ENCODE measurements around the gene ADGRL2.

ADGRL2 gene

DNA sequence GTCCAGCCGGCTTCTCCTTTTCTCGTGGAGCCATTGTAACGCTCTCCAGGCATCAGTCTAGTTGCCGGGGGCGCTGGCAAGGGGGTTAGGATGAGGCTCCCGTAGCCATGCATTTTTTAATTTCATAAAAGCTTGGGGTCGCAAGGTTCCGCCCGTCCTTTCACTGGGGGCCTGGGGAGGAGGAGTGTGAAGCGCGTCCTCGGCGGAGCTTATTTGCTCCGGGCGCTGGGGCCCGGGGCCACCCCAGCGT is 1.6 kb downstream of the ADGRL2 start:
- H3K27ac Mint-ChIP-seq, result no peak overlapping the region
- no peak overlapping the region for H3K4me3 Mint-ChIP-seq
- ATAC-seq (no peak), DNase-seq (ENCODE audit: low spot score in 2 of 2) (no peak)
- peaks cover 4% of the 10 kb centered on the region for H3K9me3 Mint-ChIP-seq
- H3K4me1 Mint-ChIP-seq, result no peaks in the 10 kb centered on the region
- no peaks in the 10 kb centered on the region for H3K36me3 Mint-ChIP-seq

DNA sequence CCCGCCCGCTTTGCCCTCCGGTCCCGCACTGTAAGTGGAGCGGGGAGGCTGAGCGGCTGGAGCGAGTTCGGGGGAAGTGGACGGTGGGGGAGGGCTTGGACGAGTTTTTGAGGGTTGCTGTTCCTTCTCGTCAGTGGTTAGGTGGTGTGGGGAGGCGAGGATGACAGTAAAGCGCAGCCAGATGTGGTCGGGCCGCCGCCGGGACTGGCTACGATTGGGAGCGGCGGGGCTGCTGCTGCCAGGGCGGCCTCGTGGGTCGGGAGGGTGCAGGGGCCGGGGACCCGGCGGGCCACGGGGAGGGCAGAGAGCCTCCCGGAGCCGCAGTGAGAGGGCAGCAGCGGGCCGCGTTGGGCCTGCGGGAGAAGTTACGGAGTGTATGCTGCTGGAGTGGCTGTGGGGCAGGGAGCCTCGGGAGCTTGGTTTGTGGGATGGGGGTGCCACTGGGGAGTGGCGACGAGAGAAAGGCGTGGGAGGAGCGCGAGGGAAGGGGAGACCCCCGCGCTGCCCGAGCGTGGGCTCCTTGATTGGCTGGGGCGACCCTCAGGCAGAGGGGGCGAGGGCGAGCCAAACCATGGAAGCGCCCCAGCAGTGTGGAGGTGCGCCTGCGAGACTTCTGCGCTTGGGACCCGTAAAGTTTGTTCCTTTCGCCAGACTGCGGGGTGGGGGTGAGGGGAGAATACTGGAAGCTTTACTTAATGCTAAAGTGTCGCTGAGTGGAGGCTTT is 2.1 kb downstream of the ADGRL2 start:
- no peaks in the 10 kb centered on the region for H3K4me1 Mint-ChIP-seq
- H3K4me3 Mint-ChIP-seq, result no peak overlapping the region
- DNase-seq (ENCODE audit: low spot score in 2 of 2) (no peak), ATAC-seq (no peak)
- no peak overlapping the region for H3K27ac Mint-ChIP-seq
- H3K36me3 Mint-ChIP-seq, result no peaks in the 10 kb centered on the region
- H3K9me3 Mint-ChIP-seq, result peaks cover 4% of the 10 kb centered on the region

DNA sequence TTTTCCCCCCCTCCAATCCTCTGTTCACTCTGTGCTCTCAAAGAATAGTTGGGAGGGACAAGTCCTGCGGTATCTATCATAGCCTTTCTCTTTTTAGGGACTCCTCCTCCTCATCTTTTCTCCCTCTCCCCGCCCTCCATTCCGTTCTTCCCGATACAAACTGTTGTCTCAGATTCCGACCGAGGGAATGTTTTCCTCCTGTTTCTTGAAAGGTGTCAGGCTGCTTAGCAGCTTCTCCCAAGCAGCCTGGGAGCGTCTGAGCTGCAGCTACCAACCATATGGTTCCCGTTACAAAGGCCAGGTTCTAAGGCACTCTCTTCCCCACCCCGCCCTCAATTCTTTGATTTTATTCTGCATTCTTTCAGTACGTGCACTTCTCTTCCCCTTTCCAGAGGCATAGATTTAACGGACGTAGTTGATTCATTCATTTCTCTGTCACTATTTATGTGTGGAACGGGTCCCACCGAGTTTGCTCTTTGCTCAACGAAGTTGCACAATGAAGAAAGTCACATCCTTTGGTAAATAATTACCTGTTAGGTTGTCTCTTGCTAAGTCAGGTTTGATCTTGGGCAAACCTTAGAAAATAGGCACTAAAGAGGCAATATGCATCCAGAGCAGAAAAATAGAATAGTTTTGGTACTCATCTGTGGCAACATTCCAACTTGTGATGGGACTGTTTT is 2.8 kb downstream of the ADGRL2 start:
- Mint-ChIP-seq H3K4me1 (no peaks in the 10 kb centered on the region), H3K27ac (no peak overlapping the region)
- DNase-seq (ENCODE audit: low spot score in 2 of 2), result no peak

DNA sequence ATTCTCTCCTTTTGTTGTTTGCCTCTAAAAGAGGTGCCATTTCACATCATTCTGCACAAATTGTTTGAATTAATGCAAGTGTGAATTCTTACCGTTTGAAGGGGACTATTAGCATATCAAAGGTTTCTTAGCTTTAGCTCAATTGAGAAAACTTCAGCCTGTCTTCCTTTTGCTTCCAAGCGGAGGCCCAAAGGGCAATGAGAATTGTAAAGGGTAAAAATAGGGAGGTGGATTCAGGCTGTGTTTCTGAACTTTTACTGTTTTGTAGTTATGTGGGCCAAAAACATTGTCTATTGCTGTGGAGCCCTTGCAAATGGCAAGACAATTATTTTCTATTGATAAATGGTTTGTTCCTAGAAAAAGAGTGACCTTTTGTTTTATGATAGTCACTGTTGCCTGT is 3.6 kb downstream of the ADGRL2 start:
- H3K27ac Mint-ChIP-seq, result no peak overlapping the region
- no peaks in the 10 kb centered on the region for H3K4me1 Mint-ChIP-seq
- peaks cover 4% of the 10 kb centered on the region for H3K9me3 Mint-ChIP-seq
- H3K36me3 Mint-ChIP-seq, result no peaks in the 10 kb centered on the region
- no peak for ATAC-seq
- no peak overlapping the region for H3K4me3 Mint-ChIP-seq
- DNase-seq (ENCODE audit: low spot score in 2 of 2), result no peak

More for the DNA sequence above, 2.8 kb downstream of the ADGRL2 start:
- H3K36me3 Mint-ChIP-seq, result no peaks in the 10 kb centered on the region
- H3K4me3 Mint-ChIP-seq, result no peak overlapping the region
- peaks cover 4% of the 10 kb centered on the region for H3K9me3 Mint-ChIP-seq
- ATAC-seq, result no peak

DNA sequence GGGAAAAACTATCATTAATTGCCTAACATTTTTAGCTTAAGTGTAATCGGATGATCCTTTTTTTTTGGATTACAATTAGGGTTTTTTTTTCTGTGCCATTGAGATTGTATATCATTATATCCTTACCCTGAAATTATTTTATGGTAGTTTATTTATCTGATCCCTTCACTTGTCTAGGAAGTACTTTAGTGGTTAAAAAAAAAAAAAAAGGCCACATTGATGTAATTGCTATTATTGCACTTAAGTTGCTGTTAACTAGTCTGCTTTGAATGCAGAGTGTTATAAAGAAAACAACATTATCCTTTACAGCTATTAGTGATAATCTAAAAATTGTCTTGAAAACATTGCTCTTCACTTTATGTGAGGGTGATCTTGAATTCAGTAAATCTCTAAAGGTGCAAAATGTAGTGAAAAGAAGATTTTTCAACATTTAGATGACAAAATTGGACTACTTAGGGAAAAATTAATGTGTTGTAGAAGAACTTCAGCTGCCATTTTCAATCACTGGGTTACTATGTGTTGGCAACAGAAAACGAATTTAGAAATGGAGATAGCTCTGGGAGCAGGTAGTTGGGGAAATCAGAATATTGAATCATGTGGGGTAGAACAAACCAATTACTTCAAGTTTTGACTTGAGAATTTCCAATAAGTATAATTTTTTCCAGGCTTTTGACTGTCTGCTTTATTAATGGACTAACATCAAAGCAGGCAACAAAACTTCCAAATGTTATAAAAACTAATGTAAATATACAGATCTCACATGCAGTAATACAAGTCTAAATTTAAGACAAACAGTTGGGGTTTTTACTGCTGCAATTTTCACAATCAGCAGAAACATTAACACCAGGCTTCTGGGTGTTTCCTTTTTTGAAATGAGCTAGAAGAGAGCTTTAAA is 5.0 kb downstream of the ADGRL2 start:
- ATAC-seq (no peak), DNase-seq (ENCODE audit: low spot score in 2 of 2) (no peak)
- Mint-ChIP-seq H3K27ac (no peak overlapping the region), H3K4me3 (no peak overlapping the region), H3K4me1 (no peaks in the 10 kb centered on the region), H3K36me3 (no peaks in the 10 kb centered on the region), H3K9me3 (peaks cover 4% of the 10 kb centered on the region)

DNA sequence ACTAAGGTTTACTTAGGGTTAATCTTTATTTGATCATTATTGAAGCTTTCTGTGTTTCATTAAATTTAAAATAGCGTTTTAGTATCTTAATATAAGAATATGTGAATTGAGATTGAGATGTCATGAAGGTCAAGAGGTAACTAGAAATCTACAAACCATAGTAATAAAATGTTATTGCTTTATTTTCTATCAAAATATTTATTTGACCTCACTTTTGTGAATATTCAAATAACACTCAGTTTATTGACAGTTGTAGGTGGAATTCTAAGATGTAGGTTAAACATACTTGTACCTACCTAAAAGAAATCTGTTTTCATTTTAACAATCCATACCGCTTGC is 5.7 kb downstream of the ADGRL2 start:
- no peak overlapping the region for H3K4me3 Mint-ChIP-seq
- no peak for ATAC-seq
- H3K27ac Mint-ChIP-seq, result no peak overlapping the region
- no peaks in the 10 kb centered on the region for H3K4me1 Mint-ChIP-seq
- H3K9me3 Mint-ChIP-seq, result peaks cover 4% of the 10 kb centered on the region
- H3K36me3 Mint-ChIP-seq, result no peaks in the 10 kb centered on the region
- DNase-seq (ENCODE audit: low spot score in 2 of 2), result no peak

DNA sequence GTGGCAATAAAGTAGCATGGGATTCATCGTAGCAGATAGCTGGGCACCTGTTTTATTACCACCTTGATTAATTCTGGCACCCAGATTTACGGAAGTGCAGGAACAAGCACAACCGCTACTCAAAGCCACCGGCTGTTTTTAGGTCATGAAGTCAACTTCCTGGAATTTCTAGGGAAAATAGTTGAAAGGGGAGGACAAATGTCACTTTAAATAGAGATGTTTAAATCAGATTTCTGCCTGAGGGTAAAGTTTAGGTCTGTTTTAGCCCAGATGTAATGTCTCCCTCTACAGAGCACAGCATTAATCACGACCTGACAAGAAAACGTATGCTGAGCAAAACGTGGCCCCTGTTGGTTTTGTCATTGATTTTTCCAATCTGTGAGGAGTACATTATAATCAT is 8.0 kb downstream of the ADGRL2 start:
- Mint-ChIP-seq H3K4me1 (no peaks in the 10 kb centered on the region), H3K27ac (no peak overlapping the region), H3K9me3 (no peaks in the 10 kb centered on the region), H3K36me3 (no peaks in the 10 kb centered on the region), H3K4me3 (no peak overlapping the region)
- DNase-seq (ENCODE audit: low spot score in 2 of 2) (no peak), ATAC-seq (no peak)

DNA sequence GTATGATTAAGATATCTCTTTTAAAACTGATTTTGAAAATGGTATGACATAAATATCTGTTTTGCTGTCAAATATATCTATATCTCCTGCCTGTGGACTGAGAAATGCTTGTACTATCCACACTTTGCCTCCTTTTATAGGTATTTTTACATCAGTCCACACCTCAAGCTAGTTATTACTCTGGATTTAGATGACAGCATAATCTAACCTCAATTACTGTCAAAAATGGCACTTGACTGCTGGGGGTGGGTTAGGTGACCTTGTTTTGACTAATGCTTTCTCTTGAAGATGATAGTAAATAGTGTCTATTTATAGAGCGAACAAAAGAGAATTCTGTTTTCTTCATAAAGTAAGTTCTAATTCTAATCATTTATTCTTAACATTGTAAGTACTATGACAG is 9.1 kb downstream of the ADGRL2 start:
- Mint-ChIP-seq H3K27ac (no peak overlapping the region), H3K9me3 (no peaks in the 10 kb centered on the region), H3K4me3 (no peak overlapping the region), H3K36me3 (no peaks in the 10 kb centered on the region), H3K4me1 (no peaks in the 10 kb centered on the region)
- ATAC-seq (no peak), DNase-seq (ENCODE audit: low spot score in 2 of 2) (no peak)

DNA sequence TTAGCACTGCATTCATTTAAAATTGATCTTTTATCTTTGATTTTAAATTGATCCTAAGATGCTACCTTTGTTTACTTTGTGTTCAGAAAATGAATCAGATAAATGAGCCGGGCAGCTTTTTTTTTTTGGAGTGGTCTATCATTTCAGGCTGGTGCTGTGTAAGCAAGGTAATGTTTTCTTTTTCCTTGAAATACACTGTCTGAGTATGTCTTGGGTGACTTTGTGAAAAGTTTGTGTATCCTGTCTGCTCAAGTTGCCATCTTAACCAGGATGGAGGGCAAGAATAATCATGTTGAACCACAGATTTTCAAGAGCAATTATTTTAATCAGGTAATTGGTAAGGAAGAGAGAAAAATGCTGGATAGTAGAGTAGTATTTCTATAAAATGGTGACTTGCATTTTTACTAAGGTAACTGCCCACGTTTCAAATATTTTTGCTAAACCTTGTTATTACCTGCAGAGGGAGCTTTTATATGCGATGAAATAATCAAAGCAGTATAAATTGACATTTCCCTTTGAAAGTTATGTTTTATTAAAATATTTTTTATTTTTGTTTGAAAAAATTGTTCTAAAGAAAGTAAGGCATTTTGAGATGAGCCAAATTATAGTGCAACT is 11.1 kb downstream of the ADGRL2 start:
- no peak overlapping the region for H3K4me3 Mint-ChIP-seq

DNA sequence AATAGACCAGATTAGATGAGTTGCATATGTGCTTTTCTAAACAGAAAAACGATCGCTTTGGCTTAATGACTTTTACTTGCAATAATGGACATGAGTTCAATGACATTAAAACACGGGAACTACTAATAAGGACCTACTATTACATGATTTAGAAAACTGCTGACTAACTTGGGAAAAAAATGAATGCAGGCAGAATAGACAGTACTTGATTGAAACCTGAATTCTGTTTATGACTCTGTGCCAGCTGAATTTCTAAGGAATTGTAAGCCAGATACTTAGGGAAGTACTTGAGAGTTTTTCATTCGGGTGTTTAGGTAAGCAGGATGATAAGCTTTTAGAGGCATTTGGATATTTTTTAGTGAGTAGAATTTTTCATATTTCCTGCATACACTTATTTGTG is 12.0 kb downstream of the ADGRL2 start:
- DNase-seq (ENCODE audit: low spot score in 2 of 2) (no peak), ATAC-seq (no peak)
- Mint-ChIP-seq H3K27ac (no peak overlapping the region), H3K4me1 (no peaks in the 10 kb centered on the region), H3K4me3 (no peak overlapping the region), H3K36me3 (no peaks in the 10 kb centered on the region), H3K9me3 (peaks cover 4% of the 10 kb centered on the region)

More for the DNA sequence above, 11.1 kb downstream of the ADGRL2 start:
- DNase-seq (ENCODE audit: low spot score in 2 of 2) (no peak), ATAC-seq (no peak)
- Mint-ChIP-seq H3K4me1 (no peaks in the 10 kb centered on the region), H3K27ac (no peak overlapping the region), H3K36me3 (no peaks in the 10 kb centered on the region), H3K9me3 (peaks cover 1% of the 10 kb centered on the region)

DNA sequence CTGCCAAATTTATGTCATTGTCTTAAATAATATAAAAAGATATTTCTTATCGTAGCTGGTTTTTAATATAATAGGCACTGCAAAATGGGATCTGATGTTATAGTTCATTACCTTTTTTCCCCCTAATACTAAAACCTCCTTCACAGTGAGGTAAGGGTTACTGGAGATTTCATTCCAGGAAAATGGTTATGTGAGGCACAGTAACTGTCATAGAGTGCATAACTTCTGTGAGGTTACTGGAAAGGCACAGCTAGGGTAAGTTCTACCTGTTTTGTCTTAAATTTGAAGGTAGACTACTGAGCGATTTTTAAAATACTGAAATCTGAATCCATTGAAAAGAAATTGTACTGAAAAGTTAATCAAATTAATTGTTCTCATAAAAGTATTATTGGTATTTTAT is 13.0 kb downstream of the ADGRL2 start:
- DNase-seq (ENCODE audit: low spot score in 2 of 2) (no peak), ATAC-seq (no peak)
- no peak overlapping the region for H3K27ac Mint-ChIP-seq
- H3K4me3 Mint-ChIP-seq, result no peak overlapping the region
- no peaks in the 10 kb centered on the region for H3K36me3 Mint-ChIP-seq
- peaks cover 6% of the 10 kb centered on the region for H3K9me3 Mint-ChIP-seq
- H3K4me1 Mint-ChIP-seq, result no peaks in the 10 kb centered on the region

DNA sequence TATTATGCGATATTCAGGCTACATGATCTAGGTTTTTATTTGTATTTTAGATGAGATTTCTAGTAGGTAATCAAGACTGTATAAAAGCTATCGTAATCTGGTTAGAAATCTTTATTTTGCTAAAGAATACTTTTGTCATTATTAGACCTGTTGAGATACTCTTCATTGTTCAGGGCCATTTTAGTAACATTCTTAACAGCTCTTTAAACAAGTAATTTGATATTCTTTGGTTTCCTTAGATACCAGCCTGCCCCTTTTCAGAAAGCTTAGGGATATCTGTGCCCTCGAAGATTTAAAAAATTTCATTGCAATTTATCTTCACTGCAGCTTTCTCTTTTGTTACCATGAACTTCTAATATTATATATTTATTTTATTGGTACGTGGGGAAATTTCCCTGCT is 18.9 kb downstream of the ADGRL2 start:
- H3K36me3 Mint-ChIP-seq, result no peaks in the 10 kb centered on the region
- DNase-seq (ENCODE audit: low spot score in 2 of 2), result no peak

DNA sequence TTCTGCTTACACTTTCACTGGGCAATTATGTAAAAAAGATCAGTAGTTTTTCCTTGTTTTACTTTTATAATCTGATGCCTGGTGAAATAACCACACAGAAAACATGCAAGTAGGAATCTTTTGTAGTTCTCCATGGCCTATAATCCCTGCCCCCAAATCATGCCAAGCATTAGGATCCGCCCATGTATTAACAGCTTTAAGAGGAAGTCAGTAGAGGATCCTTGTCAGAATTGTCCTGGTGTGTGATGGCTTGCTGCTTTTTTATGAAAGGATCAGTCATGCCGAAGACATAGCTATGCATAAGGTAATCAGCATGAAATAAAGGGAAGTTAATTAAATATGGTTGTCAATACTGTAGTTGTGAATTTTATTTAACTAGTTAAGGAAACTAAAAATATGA is 20.0 kb downstream of the ADGRL2 start:
- DNase-seq (ENCODE audit: low spot score in 2 of 2), result no peak
- Mint-ChIP-seq H3K4me3 (no peak overlapping the region), H3K9me3 (peaks cover 24% of the 10 kb centered on the region), H3K27ac (no peak overlapping the region), H3K36me3 (no peaks in the 10 kb centered on the region), H3K4me1 (no peaks in the 10 kb centered on the region)
- no peak for ATAC-seq

More for the DNA sequence above, 18.9 kb downstream of the ADGRL2 start:
- Mint-ChIP-seq H3K4me1 (no peaks in the 10 kb centered on the region), H3K27ac (no peak overlapping the region), H3K9me3 (peaks cover 18% of the 10 kb centered on the region), H3K4me3 (no peak overlapping the region)
- ATAC-seq, result no peak

DNA sequence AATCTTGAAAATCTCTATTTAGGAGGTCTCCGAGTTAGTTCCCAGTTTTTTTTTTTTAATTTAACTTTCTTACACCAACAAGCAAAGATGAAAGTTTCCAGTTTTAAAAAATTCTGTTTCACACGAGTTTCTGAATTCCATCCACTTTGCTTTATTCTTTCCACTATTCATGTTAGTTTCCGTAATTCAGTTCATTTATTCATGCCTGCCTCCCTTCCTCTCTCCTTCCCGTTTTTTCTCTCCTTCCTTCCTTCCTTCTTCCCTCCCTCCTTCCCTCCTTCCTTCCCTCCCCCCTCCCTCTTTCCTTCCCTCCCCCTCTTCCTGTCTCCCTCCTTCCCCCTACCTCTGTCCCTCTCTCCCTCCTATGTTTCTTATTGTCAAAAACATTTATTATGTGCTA is 22.3 kb downstream of the ADGRL2 start:
- no peak for DNase-seq (ENCODE audit: low spot score in 2 of 2)
- no peaks in the 10 kb centered on the region for H3K4me1 Mint-ChIP-seq
- H3K4me3 Mint-ChIP-seq, result no peak overlapping the region
- H3K27ac Mint-ChIP-seq, result no peak overlapping the region
- no peaks in the 10 kb centered on the region for H3K36me3 Mint-ChIP-seq
- no peak for ATAC-seq
- H3K9me3 Mint-ChIP-seq, result peaks cover 21% of the 10 kb centered on the region

DNA sequence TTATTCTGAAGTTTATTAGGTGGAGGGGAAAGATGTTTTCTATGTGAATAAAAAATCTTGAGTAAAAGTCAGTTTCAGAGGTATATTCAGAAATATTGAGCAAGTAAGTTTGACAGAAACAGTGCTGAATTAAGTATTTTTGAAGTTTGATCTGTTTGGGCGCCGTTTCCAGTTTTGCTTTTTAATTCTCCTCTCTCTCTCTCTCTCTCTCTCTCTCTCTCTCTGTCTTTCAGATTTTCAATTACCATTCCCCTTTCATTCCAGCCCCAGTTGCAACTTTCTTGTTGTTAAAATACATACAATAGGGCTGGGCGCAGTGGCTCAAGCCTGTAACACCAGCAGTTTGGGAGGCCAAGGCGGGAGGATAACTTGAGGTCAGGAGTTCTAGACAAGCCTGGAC is 24.0 kb downstream of the ADGRL2 start:
- Mint-ChIP-seq H3K27ac (no peak overlapping the region), H3K4me3 (no peak overlapping the region), H3K9me3 (peaks cover 14% of the 10 kb centered on the region), H3K4me1 (no peaks in the 10 kb centered on the region), H3K36me3 (no peaks in the 10 kb centered on the region)
- no peak for ATAC-seq
- no peak for DNase-seq (ENCODE audit: low spot score in 2 of 2)

Measured in stimulated activated effector memory CD8-positive, alpha-beta T cell treated with anti-CD3 and anti-CD28 coated beads, Interleukin-12 subunit alpha, Interleukin-12 subunit beta, amount 100 ng/mL, for 72 hours (primary cell).